PFSK-1 (cell line): ENCODE results near the gene TSC22D2.

Experiments
- FOXP2 ChIP-seq: optimal IDR thresholded peaks from 2 replicates; pipeline ENCODE3; 2011; ENCODE audit warnings: borderline replicate concordance, control low read depth, inconsistent platforms; ENCODE audit not compliant: insufficient read depth; ENCODE audit errors: extremely low read length, extremely low read depth
- POLR2AphosphoS5 ChIP-seq: IDR thresholded peaks from 2 replicates; pipeline ENCODE4 v1.6.1; 2012; ENCODE audit warnings: low read depth, mild to moderate bottlenecking, control low read depth, low read length, moderate library complexity
- REST ChIP-seq, 2 experiments: IDR thresholded peaks; 2 replicates each; pipeline versions ENCODE4 v1.6.1 to v1.8.0; 2011 to 2012; ENCODE audit warnings: low read depth in 2 of 2, low read length in 2 of 2, control low read depth in 1 of 2, inconsistent platforms in 1 of 2, mild to moderate bottlenecking in 1 of 2, moderate library complexity in 1 of 2; ENCODE audit not compliant: insufficient read depth in 1 of 2
- SIN3A ChIP-seq: IDR thresholded peaks from 2 replicates; pipeline ENCODE4 v1.6.1; 2012; ENCODE audit warnings: mild to moderate bottlenecking, low read length, moderate library complexity, borderline replicate concordance; ENCODE audit not compliant: insufficient read depth
- TAF1 ChIP-seq: IDR thresholded peaks from 2 replicates; pipeline ENCODE4 v1.6.1; 2012; ENCODE audit warnings: low read length, control low read depth, borderline replicate concordance; ENCODE audit not compliant: insufficient read depth

TSC22D2 gene

GRCh38 chr3:150447084-150447483, 39.0 kb downstream of the TSC22D2 start:
- TF ChIP-seq FOXP2, result no peak

GRCh38 chr3:150447631-150448465, 39.8 kb downstream of the TSC22D2 start:
- TF ChIP-seq TAF1 (no peak), SIN3A (no peak), REST (IDR thresholded peaks at IDR 0.05; ENCODE audit: insufficient read depth in 1 of 2, low read depth in 2 of 2, low read length in 2 of 2) (no peak), POLR2AphosphoS5 (no peak), FOXP2 (no peak)

- no peak for TF ChIP-seq POLR2AphosphoS5
- TF ChIP-seq SIN3A, result no peak
- TF ChIP-seq REST (IDR thresholded peaks at IDR 0.05; ENCODE audit: insufficient read depth in 1 of 2, low read depth in 2 of 2, low read length in 2 of 2), result no peak
- no peak for TF ChIP-seq TAF1
- no peak for TF ChIP-seq FOXP2
Observed at GRCh38 chr3:150449169-150449721, 41.1 kb downstream of the TSC22D2 start.

GRCh38 chr3:150450916-150451315, 42.8 kb downstream of the TSC22D2 start:
- TF ChIP-seq SIN3A (no peak), POLR2AphosphoS5 (no peak), TAF1 (no peak), REST (IDR thresholded peaks at IDR 0.05; ENCODE audit: insufficient read depth in 1 of 2, low read depth in 2 of 2, low read length in 2 of 2) (no peak), FOXP2 (no peak)

- TF ChIP-seq FOXP2 (no peak), SIN3A (no peak), TAF1 (no peak), REST (IDR thresholded peaks at IDR 0.05; ENCODE audit: insufficient read depth in 1 of 2, low read depth in 2 of 2, low read length in 2 of 2) (no peak), POLR2AphosphoS5 (no peak)
Observed at GRCh38 chr3:150451329-150452048, 43.4 kb downstream of the TSC22D2 start.
